Kidney (tissue), 14 donors: Measurements from ENCODE around the gene SMAD7. TPM values are rescaled to one million over a fixed set of nuclear protein-coding genes. Genes with fewer than 3 reads are reported as not detected.

Source experiments
- DNase-seq, 5 donors: peaks; one replicate each; pipeline ENCODE4 v3.0.0-alpha.2; 2013 to 2020
- FAIRE-seq: peaks from 2 replicates; lab custom pipeline; 2012; peaks lifted over from hg19 to GRCh38; lab: Jason Lieb, UNC
- H3K27ac ChIP-seq, 2 donors: one replicate each; pipeline ENCODE4 v1.7.0; 2013; ENCODE audit warnings: low read depth in 2 of 2, low read length in 2 of 2, inconsistent platforms in 1 of 2
- H3K27me3 ChIP-seq: one replicate; pipeline ENCODE4 v1.7.1; 2013; ENCODE audit warnings: low read length, inconsistent platforms; ENCODE audit not compliant: control insufficient read depth, insufficient read depth
- H3K36me3 ChIP-seq, 3 donors: one replicate each; pipeline versions ENCODE4 v1.7.0 to v1.7.1; 2013; ENCODE audit warnings: low read length in 3 of 3, control low read depth in 1 of 3, inconsistent platforms in 1 of 3; ENCODE audit not compliant: insufficient read depth in 3 of 3, control insufficient read depth in 2 of 3
- H3K4me1 ChIP-seq, 3 donors: one replicate each; pipeline versions ENCODE4 v1.7.0 to v1.7.1; 2013; ENCODE audit warnings: low read length in 3 of 3, inconsistent platforms in 1 of 3, low read depth in 1 of 3; ENCODE audit not compliant: control insufficient read depth in 2 of 3, insufficient read depth in 2 of 3
- H3K4me3 ChIP-seq, 3 donors: one replicate each; pipeline versions ENCODE4 v1.7.0 to v1.8.1; 2013; ENCODE audit warnings: low read length in 3 of 3, control low read depth in 1 of 3, inconsistent platforms in 1 of 3
- H3K9ac ChIP-seq, 3 donors: one replicate each; pipeline versions ENCODE4 v1.7.0 to v1.7.1; 2013; ENCODE audit warnings: low read length in 3 of 3, control low read depth in 1 of 3, inconsistent platforms in 1 of 3
- H3K9me3 ChIP-seq, 3 donors: one replicate each; pipeline versions ENCODE4 v1.7.0 to v1.7.1; 2013; ENCODE audit warnings: low read length in 3 of 3, control low read depth in 1 of 3, inconsistent platforms in 1 of 3; ENCODE audit not compliant: control insufficient read depth in 2 of 3, insufficient read depth in 1 of 3
- intact Hi-C: fragments of 100-400 bp; cut with DNase I; formaldehyde crosslinking; loops from one replicate; pipeline ENCODE4 v1.11.1; 2022
- polyA plus RNA-seq: library from polyadenylated mRNA; stranded (reverse); fragments of 350-450 nt; fragmentation: Illumina TruSeq; extraction: RNeasy Lipid Tissue Mini Kit (QIAGEN cat#74804); gene quantifications from one replicate; pipeline ENCODE4 v1.2.3, GENCODE V29; 2014; ENCODE audit warnings: low read depth, low replicate concordance; ENCODE audit not compliant: insufficient read depth
- total RNA-seq: library from RNA; stranded (reverse); fragmentation: NEBNext Ultra II Directional; extraction: Animal tissue kit (Norgen Biotek cat#: 25700); gene quantifications from one replicate; pipeline ENCODE4 v1.2.1, GENCODE V29; 2021
- TF ChIP-seq, protein P1 (sequence below): IDR thresholded peaks from 3 replicates; pipeline ENCODE4 v1.5.1; 2012; ENCODE audit warnings: mild to moderate bottlenecking, moderate library complexity, borderline replicate concordance; ENCODE audit not compliant: insufficient read depth; ENCODE audit errors: extremely low read depth
- donor health status: control.
- donor health status: control.
- donor health status: control.
- donor health status: control.
- donor health status: control.
- donor health status: DM: yes; HTN: yes; CAD: no.
- donor health status: Normal renal cell carcinoma (clear cell type).

SMAD7 gene
- total and polyA plus RNA-seq, 2 donors from 2014 or later = 17.3 to 32.6 TPM

DNA sequence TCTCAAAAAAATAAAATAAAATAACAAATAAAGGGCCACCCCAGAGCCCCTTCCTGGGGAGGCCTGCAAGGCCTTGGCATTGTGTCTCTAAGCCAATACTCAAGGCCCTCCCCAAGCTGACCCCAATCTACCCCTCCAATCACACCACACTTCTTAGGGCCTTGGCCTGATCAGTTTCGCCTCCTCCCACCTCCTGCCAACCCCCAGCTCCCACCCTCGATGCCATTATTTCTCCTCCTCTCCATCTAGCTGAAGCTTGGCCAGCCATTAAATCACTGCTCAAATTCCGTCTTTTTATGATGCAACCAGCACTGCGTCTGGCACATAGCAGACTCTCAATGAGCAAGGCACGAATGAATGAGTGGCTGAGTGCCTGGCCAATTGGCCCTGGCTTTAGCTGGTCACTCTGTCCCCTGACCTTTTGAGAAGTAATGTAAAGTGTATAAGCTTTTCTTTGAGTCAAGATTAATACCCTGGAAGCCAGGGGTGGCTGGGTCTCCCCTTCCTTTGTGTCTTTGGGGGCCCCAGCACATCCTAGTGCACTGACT lies 55.9 kb downstream of the SMAD7 start:
- no peaks in the 10 kb centered on the region for H3K9me3 ChIP-seq
- H3K9ac ChIP-seq = no peak overlapping the region
- no peak overlapping the region for H3K4me3 ChIP-seq
- no peaks in the 10 kb centered on the region for H3K4me1 ChIP-seq
- intact Hi-C loops = loop anchor here (10.0 kb wide), 1 partner anchor 60 kb away; no protein-coding TSS in a partner anchor
- TF ChIP-seq, protein P1, sequence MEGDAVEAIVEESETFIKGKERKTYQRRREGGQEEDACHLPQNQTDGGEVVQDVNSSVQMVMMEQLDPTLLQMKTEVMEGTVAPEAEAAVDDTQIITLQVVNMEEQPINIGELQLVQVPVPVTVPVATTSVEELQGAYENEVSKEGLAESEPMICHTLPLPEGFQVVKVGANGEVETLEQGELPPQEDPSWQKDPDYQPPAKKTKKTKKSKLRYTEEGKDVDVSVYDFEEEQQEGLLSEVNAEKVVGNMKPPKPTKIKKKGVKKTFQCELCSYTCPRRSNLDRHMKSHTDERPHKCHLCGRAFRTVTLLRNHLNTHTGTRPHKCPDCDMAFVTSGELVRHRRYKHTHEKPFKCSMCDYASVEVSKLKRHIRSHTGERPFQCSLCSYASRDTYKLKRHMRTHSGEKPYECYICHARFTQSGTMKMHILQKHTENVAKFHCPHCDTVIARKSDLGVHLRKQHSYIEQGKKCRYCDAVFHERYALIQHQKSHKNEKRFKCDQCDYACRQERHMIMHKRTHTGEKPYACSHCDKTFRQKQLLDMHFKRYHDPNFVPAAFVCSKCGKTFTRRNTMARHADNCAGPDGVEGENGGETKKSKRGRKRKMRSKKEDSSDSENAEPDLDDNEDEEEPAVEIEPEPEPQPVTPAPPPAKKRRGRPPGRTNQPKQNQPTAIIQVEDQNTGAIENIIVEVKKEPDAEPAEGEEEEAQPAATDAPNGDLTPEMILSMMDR = no peak
- H3K27me3 ChIP-seq = no peaks in the 10 kb centered on the region
- DNase-seq (peak in 1 of 5 donors; percentile 45), FAIRE-seq (no peak)
- H3K27ac ChIP-seq = no peak overlapping the region
- H3K36me3 ChIP-seq = no peaks in the 10 kb centered on the region

GRCh38 chr18:48893608-48894600 lies 56.9 kb downstream of the SMAD7 start:
- Histone ChIP-seq H3K4me3 (no peak overlapping the region), H3K27ac (no peak overlapping the region), H3K4me1 (peaks cover 1 to 5% (median 2%) of the 10 kb centered on the region in 3 donors), H3K9me3 (no peaks in the 10 kb centered on the region), H3K9ac (no peak overlapping the region), H3K36me3 (no peaks in the 10 kb centered on the region), H3K27me3 (no peaks in the 10 kb centered on the region)
- DNase-seq (peak in 1 of 5 donors; percentile 51), FAIRE-seq (no peak)
- TF ChIP-seq, protein P1 = no peak
- intact Hi-C loops = loop anchor here (10.0 kb wide), 1 partner anchor 59 kb away; no protein-coding TSS in a partner anchor

- Histone ChIP-seq H3K27ac (no peak overlapping the region), H3K9me3 (no peaks in the 10 kb centered on the region), H3K27me3 (no peaks in the 10 kb centered on the region), H3K4me1 (peaks cover 2 to 8% (median 4%) of the 10 kb centered on the region in 3 donors), H3K36me3 (no peaks in the 10 kb centered on the region), H3K4me3 (no peak overlapping the region), H3K9ac (no peak overlapping the region)
- FAIRE-seq (no peak), DNase-seq (peak in 1 of 5 donors; percentile 35)
- TF ChIP-seq, protein P1 = no peak
- intact Hi-C loops = loop anchor here (10.0 kb wide), 1 partner anchor 58 kb away; no protein-coding TSS in a partner anchor
These were observed 57.6 kb downstream of the SMAD7 start for GRCh38 chr18:48893061-48893607.
